Adipocyte (in vitro differentiated cells): ENCODE results near the gene RNF220.

Experiments
- DNase-seq: peaks from one replicate; pipeline ENCODE4 v3.0.0-alpha.2; 2015; ENCODE audit warnings: low read depth
- H3K27me3 ChIP-seq: replicated peaks from 2 replicates; pipeline ENCODE4 v1.7.0; 2013; ENCODE audit warnings: mild to moderate bottlenecking, low read length, moderate library complexity; ENCODE audit not compliant: control insufficient read depth, insufficient read depth
- H3K36me3 ChIP-seq: 2 replicates; pipeline ENCODE4 v1.7.0; 2013; ENCODE audit warnings: low read length, mild to moderate bottlenecking, moderate library complexity; ENCODE audit not compliant: control insufficient read depth, insufficient read depth, severe bottlenecking
- H3K4me1 ChIP-seq: 2 replicates; pipeline ENCODE4 v1.7.0; 2013; ENCODE audit warnings: mild to moderate bottlenecking, low read length, moderate library complexity; ENCODE audit not compliant: control insufficient read depth, insufficient read depth
- H3K4me3 ChIP-seq: 2 replicates; pipeline ENCODE4 v1.7.0; 2013; ENCODE audit warnings: mild to moderate bottlenecking, low read length, moderate library complexity
- H3K9ac ChIP-seq: 2 replicates; pipeline ENCODE4 v1.7.0; 2013; ENCODE audit warnings: mild to moderate bottlenecking, low read length, moderate library complexity
- H3K9me3 ChIP-seq: 2 replicates; pipeline ENCODE4 v1.7.0; 2013; ENCODE audit warnings: mild to moderate bottlenecking, low read length, moderate library complexity; ENCODE audit not compliant: control insufficient read depth

RNF220 gene

DNA sequence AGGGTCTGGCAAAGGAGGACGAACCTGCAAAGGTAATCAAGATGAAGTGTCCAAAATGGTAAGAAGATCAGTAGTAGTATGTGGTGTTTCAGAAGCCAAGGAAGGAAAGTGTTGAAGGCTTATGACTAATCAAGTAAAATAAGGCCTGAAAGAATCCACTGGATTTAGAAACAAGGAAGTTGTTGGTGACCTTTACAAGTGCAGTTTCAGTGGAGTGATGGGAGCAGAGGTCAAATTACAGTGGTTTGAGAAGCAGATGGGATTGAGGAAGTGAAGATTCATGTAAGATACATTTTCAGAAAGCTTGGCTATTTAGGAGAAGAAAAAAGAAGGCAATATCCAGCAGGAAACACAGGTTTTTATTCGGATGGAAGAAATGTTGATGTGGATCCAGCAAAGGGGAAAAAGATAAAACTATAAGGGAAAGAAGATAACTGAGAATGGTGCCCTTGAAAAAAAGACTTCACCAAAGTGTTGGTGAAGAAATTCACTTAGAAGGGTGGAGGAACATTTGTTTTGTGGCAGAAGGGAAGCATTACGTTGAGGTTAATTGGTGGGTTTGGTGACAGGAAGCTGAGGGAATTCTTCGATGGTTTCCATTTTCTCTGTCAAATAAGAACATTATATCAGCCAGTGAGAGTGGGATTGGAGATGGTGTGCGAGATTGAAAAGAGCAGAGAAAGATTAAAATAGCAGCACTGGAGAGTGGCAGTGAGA lies 271.6 kb downstream of the RNF220 start:
- H3K4me1 ChIP-seq: peaks cover 52% of the 10 kb centered on the region
- no peaks in the 10 kb centered on the region for H3K9me3 ChIP-seq
- H3K9ac ChIP-seq: peak overlapping the region; percentile 43
- no peaks in the 10 kb centered on the region for H3K36me3 ChIP-seq
- H3K4me3 ChIP-seq: peak overlapping the region; percentile 27
- peak; percentile 22 for DNase-seq
- H3K27me3 ChIP-seq: no peaks in the 10 kb centered on the region

DNA sequence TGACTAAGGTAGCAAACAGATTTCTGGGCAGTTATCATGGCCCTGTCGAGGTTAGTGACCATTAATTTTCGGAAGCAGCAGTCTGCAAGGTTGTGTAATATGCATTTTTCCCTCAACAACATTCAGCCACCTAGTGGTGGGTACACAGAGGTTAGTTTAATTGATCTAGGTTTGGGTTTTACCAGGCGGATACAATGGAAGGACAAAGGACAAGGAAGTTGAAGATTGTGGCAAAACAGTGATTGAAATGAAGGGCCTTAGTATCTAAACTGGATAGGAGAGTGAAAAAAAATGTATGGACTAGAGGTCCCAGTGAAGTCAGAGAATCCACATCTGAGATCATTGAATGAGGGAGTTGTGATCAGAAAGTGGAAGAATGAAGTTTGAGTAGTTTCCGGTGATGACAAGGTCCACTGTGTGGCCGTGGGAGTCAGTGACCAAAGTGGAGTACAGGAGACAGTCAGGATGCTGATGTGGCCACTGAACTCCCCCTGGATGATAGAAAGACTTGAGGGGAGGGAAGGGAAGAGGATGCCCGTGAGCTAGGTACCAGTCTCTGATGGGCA lies 272.2 kb downstream of the RNF220 start:
- DNase-seq: peak; percentile 42
- no peaks in the 10 kb centered on the region for H3K9me3 ChIP-seq
- H3K9ac ChIP-seq: peak overlapping the region; percentile 43
- peak overlapping the region; percentile 27 for H3K4me3 ChIP-seq
- no peaks in the 10 kb centered on the region for H3K36me3 ChIP-seq
- H3K27me3 ChIP-seq: no peaks in the 10 kb centered on the region
- peaks cover 52% of the 10 kb centered on the region for H3K4me1 ChIP-seq

DNA sequence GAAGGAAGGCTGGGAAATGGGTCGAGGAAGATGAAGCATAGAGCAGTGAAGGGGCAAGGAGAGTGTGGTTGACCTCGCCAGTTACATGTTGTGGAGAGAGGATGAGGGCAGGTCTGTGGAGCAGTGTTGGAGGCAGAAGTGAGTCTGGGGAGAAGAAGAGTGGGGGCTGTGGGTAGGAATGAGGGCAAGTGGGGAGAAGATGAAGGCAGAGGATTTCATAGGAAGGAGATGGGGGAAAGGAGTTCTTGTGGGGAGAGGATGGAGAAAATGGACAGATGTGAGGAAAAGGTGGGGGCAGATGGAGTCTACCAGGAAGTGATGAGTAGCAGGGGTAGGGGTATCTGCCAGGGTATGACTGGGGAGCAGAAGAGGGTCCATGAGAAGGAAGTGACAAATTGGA lies 273.1 kb downstream of the RNF220 start:
- H3K4me1 ChIP-seq: peaks cover 45% of the 10 kb centered on the region
- H3K4me3 ChIP-seq: no peak overlapping the region
- no peaks in the 10 kb centered on the region for H3K27me3 ChIP-seq
- H3K9ac ChIP-seq: no peak overlapping the region
- H3K36me3 ChIP-seq: no peaks in the 10 kb centered on the region
- H3K9me3 ChIP-seq: no peaks in the 10 kb centered on the region
- no peak for DNase-seq

DNA sequence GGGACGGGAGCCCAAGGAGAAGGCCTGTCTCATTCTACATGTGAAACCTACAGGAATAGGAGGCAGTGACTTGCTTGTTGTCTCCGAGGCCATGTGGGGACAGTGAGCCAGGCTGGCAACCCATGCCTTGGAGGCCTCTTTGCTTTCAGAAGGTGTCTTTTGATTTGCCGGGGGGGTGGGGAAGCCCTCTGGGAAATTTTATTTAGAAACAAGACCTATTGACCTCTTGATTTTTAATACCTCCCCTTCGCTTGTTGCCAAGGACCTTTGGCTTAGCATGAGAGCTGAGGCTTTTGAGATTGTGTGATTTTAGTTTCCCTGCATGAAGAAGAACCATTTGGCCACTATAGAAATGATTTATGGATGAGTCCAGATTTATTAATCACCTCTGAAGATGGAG lies 273.6 kb downstream of the RNF220 start:
- Histone ChIP-seq H3K9me3 (no peaks in the 10 kb centered on the region), H3K36me3 (no peaks in the 10 kb centered on the region), H3K4me3 (no peak overlapping the region), H3K9ac (no peak overlapping the region), H3K4me1 (peaks cover 40% of the 10 kb centered on the region), H3K27me3 (no peaks in the 10 kb centered on the region)
- DNase-seq: no peak

DNA sequence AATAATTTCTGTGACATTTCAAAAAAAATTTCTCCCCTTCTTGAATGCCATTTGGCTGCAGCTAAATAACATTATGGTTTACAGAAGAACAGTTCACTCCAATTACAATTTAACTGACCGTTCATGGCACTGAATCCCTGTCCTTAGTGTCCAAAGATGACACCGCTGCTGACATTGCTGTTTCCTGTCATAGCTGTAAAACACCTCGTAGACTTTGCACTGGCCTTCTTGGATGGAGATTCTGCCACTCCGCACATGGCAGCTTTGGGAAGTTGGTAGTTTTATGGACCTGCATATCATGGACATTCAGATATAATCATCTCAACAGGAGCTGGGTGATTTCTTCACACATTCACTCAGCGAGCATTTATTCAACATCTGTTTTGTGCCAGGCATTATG lies 274.4 kb downstream of the RNF220 start:
- Histone ChIP-seq H3K36me3 (no peaks in the 10 kb centered on the region), H3K9ac (no peak overlapping the region), H3K4me3 (no peak overlapping the region), H3K4me1 (peaks cover 40% of the 10 kb centered on the region), H3K9me3 (no peaks in the 10 kb centered on the region), H3K27me3 (no peaks in the 10 kb centered on the region)
- DNase-seq: no peak

DNA sequence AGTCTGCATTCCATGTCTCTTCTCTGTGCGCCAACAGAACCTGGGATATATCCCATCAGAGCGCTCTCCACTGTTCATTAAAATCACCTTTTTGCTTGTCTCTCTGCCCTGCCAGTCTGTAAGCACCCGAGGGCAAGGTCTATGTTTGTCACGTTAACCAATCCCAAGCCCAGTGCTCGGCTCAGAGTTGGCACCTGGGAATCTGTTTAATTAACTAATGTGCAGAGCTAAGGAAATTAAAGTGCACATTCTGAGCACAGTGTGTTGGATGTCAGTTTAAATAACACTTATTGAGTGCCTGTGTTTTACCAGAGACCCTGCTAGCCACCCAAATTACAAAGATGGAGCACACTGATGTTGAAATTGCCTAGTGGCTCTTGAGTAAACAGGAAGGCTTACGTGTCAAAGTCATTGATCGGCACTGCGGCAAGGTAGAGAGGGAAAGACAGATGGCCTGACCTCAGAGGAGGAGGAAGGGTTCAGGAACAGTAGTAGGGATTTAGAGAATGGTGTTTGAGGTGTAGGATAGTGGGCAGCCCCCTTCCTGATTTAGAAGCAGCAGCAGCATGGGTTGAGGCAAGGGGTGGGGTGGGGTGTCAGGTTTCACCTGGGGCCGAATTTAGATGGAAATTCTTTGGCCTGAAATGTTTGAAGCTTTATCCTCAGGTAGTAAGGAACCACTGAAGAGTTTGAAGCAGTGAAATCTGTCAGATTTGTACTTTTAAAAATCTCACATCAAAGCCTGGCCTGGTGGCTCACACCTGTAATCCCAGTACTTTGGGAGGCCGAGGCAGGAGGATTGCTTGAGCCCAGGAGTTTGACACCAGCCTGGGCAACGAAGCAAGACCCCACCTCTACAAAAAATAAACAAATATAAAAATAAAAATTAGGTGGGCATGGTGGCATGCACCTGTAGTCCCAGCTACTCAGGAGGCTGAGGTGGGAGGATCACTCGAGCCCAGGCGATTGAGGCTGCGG lies 277.1 kb downstream of the RNF220 start:
- no peak overlapping the region for H3K9ac ChIP-seq
- DNase-seq: no peak
- peaks cover 19% of the 10 kb centered on the region for H3K4me1 ChIP-seq
- H3K27me3 ChIP-seq: no peaks in the 10 kb centered on the region
- no peak overlapping the region for H3K4me3 ChIP-seq
- H3K36me3 ChIP-seq: no peaks in the 10 kb centered on the region
- no peaks in the 10 kb centered on the region for H3K9me3 ChIP-seq

DNA sequence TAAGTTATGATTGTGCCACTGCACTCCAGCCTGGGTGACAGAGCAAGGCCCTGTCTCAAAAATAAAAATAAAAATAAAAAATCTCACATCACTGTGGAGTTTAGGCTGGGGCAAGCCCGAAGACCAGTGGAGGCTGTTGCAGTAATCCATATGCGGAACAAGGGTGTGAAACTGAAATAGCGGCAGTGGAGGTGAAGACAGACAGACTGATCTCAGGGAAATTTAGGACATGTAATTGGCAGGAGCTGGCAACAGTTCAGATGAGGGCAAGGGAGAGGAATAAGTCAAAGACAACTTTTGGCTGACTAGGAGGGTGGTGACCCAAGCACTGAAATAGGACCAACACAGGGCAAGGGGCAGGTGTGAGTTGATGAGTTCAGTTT lies 277.8 kb downstream of the RNF220 start:
- Histone ChIP-seq H3K4me3 (no peak overlapping the region), H3K9me3 (no peaks in the 10 kb centered on the region), H3K36me3 (no peaks in the 10 kb centered on the region), H3K27me3 (no peaks in the 10 kb centered on the region), H3K9ac (no peak overlapping the region), H3K4me1 (peaks cover 16% of the 10 kb centered on the region)
- DNase-seq: no peak

DNA sequence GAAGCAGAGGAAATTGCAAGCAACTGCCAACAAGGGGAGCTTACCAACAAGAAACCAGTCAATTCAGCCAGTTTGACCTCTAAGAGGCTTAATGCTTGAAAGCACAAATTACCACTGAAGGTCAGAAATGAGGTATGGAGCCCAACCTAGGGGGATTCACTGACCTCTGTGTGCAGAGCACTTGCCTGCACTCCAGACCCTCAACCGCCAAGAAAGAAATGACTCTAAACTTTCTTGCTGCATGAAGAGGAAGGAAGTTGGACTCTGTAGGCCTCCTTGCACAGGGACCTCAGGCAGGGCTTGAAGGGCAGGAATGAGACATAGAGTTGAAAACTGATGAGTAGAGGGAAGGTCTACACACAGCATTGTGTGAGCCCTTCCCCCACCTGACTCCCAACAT lies 279.5 kb downstream of the RNF220 start:
- H3K36me3 ChIP-seq: no peaks in the 10 kb centered on the region
- no peaks in the 10 kb centered on the region for H3K27me3 ChIP-seq
- no peak overlapping the region for H3K9ac ChIP-seq
- no peak overlapping the region for H3K4me3 ChIP-seq
- DNase-seq: no peak
- H3K4me1 ChIP-seq: peaks cover 5% of the 10 kb centered on the region
- no peaks in the 10 kb centered on the region for H3K9me3 ChIP-seq

DNA sequence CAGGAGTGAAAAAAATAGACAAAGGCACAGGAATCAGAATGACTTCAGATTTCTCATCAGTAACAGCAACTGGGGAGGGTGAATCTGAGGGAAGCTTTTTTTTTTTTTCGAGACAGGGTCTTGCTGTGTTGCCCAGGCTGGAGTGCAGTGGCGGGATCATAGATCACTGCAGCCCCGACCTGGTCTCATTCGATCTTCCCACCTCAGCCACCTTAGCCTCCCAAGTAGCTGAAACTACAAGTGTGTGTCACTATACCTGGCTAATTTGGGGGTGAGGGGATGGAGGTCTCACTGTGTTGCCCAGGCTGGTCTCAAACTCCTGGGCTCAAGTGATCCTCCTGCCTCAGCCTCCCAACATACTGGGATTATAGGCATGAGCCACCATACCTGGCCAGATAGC lies 280.2 kb downstream of the RNF220 start:
- Histone ChIP-seq H3K9ac (no peak overlapping the region), H3K27me3 (no peaks in the 10 kb centered on the region), H3K9me3 (no peaks in the 10 kb centered on the region), H3K36me3 (no peaks in the 10 kb centered on the region), H3K4me1 (peaks cover 5% of the 10 kb centered on the region), H3K4me3 (no peak overlapping the region)
- no peak for DNase-seq

DNA sequence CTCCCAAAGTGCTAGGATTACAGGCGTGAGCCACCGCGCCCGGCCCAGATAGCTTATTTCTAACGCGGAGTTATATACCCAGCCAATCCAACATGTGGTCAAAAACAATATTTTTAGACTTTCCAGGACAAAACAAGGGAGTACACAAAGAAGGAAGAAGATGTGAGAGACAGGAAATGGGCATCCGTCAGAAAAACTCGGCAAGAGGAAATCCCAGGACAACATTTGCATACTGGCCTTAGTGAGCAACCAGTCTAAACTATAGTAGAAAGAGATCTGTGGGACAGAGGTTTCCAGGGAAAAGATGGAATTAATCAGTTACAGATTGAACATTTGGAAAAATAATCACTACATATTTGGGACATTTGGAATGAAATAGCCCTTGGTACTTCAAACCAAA lies 280.8 kb downstream of the RNF220 start:
- Histone ChIP-seq H3K36me3 (no peaks in the 10 kb centered on the region), H3K27me3 (no peaks in the 10 kb centered on the region), H3K9ac (no peak overlapping the region), H3K4me1 (peaks cover 5% of the 10 kb centered on the region), H3K9me3 (no peaks in the 10 kb centered on the region), H3K4me3 (no peak overlapping the region)
- DNase-seq: no peak

DNA sequence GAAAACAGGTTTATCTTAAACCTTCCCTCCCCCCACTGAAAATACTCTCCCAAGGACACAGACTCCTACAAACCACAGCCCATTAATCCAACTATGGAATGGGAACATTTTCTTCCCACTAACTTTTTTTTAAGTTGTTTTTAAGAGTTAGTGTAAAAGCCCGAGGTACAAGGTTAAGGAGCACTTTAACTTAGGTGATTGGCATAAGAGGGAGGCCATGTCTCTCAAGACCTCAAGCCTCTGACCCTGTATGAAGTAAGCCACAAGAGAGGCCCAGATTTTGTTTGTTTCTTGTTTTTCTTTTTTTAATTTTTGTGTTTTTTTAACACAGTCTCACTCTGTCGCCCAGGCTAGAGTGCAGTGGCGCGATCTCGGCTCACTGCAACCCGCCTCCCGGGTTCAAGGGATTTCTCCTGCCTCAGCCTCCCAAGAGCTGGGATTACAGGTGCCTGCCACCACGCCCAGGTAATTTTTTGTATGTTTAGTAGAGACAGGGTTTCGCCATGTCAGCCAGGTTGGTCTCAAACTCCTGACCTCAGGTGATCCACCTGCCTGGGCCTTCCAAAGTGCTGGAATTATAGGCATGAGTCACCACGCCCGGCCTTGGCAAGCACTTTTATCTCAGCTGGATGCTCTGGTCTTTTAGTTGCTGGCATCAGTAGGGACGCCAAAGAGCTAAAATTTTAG lies 283.8 kb downstream of the RNF220 start:
- no peak overlapping the region for H3K4me3 ChIP-seq
- H3K27me3 ChIP-seq: no peaks in the 10 kb centered on the region
- H3K9me3 ChIP-seq: no peaks in the 10 kb centered on the region

More for the DNA sequence above, 283.8 kb downstream of the RNF220 start:
- H3K36me3 ChIP-seq: no peaks in the 10 kb centered on the region
- peaks cover 5% of the 10 kb centered on the region for H3K4me1 ChIP-seq
- no peak for DNase-seq
- no peak overlapping the region for H3K9ac ChIP-seq
